ENCODE data around the gene MAN2B1.
"Not testable (repeated sequence)": the region's sequence is repeated elsewhere in the genome, so short reads cannot be mapped to it uniquely, and the experiment has no call there.

The MAN2B1 gene

DNA sequence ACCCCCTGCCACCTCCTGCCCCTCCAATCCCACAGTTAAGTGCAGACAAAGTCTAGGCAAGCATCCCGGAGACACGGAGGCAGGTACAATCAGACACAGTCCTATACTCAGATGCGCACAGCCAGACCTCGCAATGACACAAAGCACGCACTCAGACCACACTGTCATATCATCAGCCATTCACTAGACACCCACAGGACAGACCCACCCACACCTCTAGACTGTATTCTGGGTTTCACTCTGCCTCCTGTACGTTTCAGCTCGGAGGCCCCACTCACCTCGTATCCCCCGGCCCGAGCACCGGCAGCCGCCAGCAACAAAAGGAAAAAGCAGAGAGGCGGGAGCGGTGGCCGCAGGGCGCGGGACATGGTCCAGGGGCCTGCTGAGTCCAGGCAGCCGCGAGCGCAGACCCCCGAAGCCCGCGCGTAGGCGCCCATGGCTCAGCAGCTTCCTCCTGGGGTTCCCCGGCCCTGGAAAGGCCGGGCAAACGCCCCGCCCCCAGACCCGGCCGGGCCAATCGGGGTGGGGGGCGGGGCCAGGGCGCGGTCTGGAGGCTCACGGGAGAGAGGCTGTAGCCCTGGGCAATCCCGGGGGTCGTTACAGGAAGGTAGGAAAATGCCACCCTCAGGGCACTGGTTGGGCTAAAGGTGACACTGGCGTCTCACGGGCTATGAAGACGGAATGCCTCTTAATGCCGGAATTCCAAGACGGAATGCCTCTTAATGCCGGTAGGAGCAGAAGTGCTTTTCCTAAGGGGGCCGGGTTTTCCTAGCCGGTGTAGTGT lies at the start of gene MAN2B1, which contains the start of gene WDR83:
Gene MAN2B1 (minus strand): TSS at position 478 of the 784 bp plus-strand sequence. CDS start 41 bp downstream, at position 437.
Gene WDR83 (plus strand): TSS at position 543 of the 784 bp plus-strand sequence. CDS start 2,984 bp downstream, outside the sequence.
- peak; percentile 96 for DNase-seq (ENCODE audit: low spot score)

- no peak for DNase-seq (ENCODE audit: low spot score)
These were observed 49.4 kb upstream of the MAN2B1 start for GRCh38 chr19:12715929-12716328.

DNA sequence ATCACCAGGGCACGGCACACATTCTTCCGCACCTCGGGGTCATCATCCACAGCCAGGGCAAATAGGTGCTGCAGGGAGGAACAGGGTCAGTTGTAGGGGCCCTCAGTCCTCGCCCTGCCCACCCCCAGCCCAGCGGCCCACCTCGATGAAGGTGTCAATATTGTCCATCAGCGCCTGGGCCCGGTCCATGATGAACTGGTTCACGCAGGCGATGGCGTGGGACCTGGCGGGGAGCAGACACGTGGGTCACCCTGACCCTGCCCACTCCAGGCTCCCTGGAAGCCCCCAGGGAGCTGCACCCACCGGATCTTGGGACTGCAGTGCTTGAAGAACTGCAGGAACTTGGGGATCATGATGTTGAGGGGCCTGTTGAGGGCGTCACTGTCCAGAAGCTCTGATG lies 48.6 kb upstream of the MAN2B1 start:
- no peak for DNase-seq (ENCODE audit: low spot score)

- not testable (repeated sequence) for DNase-seq (ENCODE audit: low spot score)
These were observed 46.8 kb upstream of the MAN2B1 start for GRCh38 chr19:12713304-12713703.

- not testable (repeated sequence) for DNase-seq (ENCODE audit: low spot score)
These were observed 45.5 kb upstream of the MAN2B1 start for GRCh38 chr19:12712077-12712476.

DNA sequence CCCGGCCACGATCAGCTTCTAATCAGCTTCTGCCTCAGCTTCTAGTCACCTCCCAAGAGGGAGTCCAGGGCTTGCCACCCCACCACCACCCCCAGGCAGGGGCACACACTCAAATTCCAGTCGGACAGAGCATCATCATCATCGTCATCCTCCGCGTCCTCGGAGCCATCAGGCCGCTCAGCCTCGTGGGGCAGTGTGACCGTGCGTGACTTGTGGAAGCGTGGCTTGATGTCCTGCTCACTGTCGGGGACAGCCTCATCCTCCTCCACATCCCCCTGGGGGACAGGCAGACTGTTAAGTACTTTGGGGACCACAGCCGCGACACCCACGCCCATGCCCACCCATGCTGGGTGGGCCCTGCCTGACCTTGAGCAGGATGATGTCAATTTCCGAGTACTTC lies 44.6 kb upstream of the MAN2B1 start:
- no peak for DNase-seq (ENCODE audit: low spot score)

DNA sequence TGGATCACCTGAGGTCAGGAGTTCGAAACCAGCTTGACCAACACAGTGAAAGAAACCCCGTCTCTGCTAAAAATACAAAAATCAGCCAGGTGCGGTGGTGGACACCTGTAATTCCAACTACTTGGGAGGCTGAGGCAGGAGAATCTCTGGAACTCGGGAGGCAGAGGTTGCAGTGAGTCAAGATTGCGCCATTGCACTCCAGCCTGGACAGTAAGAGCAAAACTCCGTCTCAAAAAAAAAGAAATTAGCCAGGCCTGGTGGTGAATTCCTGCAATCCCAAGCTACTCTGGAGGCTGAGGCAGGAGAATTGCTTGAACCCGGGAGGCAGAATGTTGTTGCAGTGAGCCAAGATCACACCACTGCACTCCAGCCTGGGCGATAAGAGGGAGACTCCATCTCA lies 42.1 kb upstream of the MAN2B1 start:
- no peak for DNase-seq (ENCODE audit: low spot score)

GRCh38 chr19:12706332-12706718 lies 39.8 kb upstream of the MAN2B1 start:
- no peak for DNase-seq (ENCODE audit: low spot score)

GRCh38 chr19:12705654-12706331 lies 39.3 kb upstream of the MAN2B1 start:
- DNase-seq (ENCODE audit: low spot score): no peak

GRCh38 chr19:12705169-12705568 lies 38.6 kb upstream of the MAN2B1 start:
- no peak for DNase-seq (ENCODE audit: low spot score)

DNA sequence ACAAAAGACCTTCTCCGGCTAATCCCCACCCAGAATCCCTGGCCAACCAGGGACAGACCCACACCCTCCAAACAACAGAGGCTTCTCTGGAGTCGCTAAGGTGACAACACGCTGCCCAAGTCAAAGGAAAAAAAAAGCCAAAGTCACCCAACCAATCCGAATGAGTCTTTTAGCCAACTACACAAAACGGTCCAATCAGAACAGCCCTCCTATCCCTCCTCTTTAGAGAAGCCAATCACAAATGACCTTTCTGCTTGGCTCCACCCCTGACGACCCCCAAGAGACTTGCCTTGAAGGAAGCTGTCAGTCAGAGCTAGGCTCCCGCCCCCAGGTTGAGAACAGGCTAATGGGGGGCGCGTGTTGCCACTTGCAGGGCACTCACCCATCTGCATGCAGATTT lies 36.5 kb upstream of the MAN2B1 start:
- peak; percentile 83 for DNase-seq (ENCODE audit: low spot score)

- DNase-seq (ENCODE audit: low spot score): no peak
These were observed 35.2 kb upstream of the MAN2B1 start for GRCh38 chr19:12701596-12702282.

DNA sequence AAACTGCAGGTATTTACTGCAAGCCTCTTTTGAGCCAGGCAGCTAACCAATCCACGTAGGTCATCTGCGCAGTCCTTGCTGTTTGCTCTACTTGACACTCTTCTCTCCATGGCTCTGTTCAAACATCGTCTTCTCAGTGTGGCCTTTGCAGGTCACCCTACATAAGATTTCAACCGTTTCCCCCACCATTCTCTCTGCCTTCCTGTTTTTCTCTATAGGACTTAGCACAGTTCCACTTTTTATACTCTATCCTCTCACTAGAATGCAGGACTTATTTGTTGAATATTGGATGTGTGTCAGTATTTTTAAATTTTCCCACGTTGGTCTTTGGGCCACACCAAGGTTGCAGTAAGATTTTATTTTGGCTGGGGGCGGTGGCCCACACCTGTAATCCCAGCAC lies 31.6 kb upstream of the MAN2B1 start:
- no peak for DNase-seq (ENCODE audit: low spot score)

DNA sequence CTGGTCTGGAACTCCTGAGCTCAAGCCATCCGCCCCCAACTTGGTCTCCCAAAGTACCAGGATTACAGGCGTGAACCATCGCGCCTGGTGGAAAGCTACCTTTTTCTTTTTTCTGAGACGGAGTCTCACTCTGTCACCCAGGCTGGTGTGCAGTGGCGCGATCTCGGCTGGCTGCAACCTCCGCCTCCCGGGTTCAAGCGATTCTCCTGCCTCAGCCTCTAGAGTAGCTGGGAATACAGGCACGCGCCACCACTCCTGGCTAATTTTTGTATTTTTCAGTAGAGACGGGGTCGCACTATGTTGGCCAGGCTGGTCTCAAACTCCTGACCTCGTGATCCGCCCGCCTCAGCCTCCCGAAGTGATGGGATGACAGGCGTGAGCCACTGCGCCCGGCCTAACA lies 30.9 kb upstream of the MAN2B1 start:
- not testable (repeated sequence) for DNase-seq (ENCODE audit: low spot score)

- peak; percentile 98 for DNase-seq (ENCODE audit: low spot score)
These were observed 30.1 kb upstream of the MAN2B1 start, which contains the start of gene FBXW9 for GRCh38 chr19:12696366-12697335. Gene FBXW9, minus strand, starts transcription at chr19:12696631. Its CDS starts 50 bp downstream, at chr19:12696581.

DNA sequence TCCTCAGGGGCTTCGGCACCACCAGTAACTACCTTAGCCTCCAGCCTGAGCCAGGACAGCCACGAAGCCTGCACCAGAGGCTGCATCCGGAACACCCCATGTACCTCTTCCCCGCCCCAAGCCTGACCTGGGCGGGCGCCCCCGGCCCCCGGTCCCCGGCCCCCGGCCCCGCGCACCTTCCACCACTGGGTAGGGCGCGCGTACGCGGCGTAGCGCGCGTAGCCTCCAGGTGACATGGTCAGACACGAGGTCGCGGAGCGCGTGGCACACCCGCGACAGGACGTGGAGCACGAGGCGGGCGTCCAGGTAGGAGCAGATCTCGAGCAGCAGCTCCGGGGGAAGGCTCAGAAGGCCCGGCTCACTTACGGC lies 29.4 kb upstream of the MAN2B1 start:
- DNase-seq (ENCODE audit: low spot score): peak; percentile 32

DNA sequence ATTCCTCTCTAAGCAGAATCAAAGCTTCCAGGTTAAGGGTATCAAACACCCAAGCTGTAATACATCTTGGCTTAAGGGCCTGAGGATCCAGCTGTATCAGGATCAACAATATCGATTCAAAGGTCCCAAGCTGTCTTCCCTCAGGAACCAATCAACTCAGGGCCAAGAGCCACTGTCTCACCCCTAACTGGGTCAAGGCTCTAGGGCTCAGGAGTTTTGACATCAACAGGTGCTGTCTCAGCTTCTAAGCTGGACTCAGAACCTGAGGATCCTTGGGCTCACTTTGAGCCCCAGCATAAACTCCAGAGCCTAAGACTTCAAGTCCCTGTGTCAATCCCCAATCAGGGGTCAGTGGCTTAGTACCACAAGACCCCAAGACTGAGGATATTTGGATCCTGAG lies 29.0 kb upstream of the MAN2B1 start:
- DNase-seq (ENCODE audit: low spot score): no peak

- DNase-seq (ENCODE audit: low spot score): no peak
These were observed 28.6 kb upstream of the MAN2B1 start for GRCh38 chr19:12695096-12695495.

DNA sequence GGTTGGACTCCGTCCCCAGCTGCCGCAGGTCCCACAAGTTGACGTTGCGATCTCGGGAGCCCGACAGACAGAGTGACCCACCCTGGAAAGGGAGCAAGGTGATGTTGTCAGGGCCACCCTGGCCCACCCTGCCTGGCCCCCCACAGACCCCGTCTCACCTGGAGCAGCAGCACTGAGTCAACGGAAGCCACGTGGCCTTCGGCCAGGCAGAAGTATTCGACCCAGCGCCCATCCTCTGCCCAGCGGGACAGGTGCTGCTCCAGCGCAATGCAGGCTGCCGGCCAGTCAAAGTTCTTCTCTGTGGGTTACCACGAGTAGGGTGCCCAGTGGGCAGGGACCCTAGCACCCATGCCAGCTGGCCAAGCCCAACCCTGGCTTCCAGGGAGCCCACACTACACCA lies 28.1 kb upstream of the MAN2B1 start:
- DNase-seq (ENCODE audit: low spot score): no peak

DNA sequence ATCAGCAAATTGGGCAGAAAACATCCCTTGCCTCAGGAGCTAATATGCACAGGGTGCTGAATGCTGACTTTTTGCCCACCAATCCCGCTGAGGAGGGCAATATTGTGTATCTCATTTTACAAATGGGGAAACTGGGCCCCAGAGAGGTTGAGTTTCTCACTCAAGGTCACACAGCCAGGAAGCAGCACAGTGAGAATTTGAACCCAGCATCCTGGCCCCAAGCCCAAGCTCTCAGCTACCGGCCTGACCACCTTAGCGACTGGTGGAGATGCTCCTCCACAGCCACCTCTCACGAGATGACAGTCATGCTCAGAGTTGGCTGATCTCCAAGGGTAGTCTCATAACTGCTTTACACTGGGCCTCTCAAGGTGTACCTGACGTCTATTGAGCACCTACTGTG lies 26.4 kb upstream of the MAN2B1 start:
- DNase-seq (ENCODE audit: low spot score): no peak

- DNase-seq (ENCODE audit: low spot score): no peak
These were observed 23.2 kb upstream of the MAN2B1 start for GRCh38 chr19:12689581-12690216.

Measured in AG08396 (cell line).